MM.1S (cell line): Measurements from ENCODE around the gene VPS16.

ENCODE experiments used
- DNase-seq: peaks from one replicate; pipeline ENCODE4 v3.0.0-alpha.2; 2015
- H2AFZ ChIP-seq: fragments of 300-600 bp; sonication (generic); 2 replicates; pipeline ENCODE4 v1.6.0; 2016; ENCODE audit warnings: antibody characterized with exemption, low read length
- H3F3A ChIP-seq: fragments of 300-600 bp; sonication (generic); 2 replicates; pipeline ENCODE4 v1.6.1; 2016; ENCODE audit warnings: mild to moderate bottlenecking, antibody characterized with exemption, low read length, moderate library complexity, mixed read lengths; ENCODE audit not compliant: insufficient read depth
- H3K27ac ChIP-seq: fragments of 300-600 bp; sonication (generic); 2 replicates; pipeline ENCODE4 v1.5.1; 2016; ENCODE audit warnings: mild to moderate bottlenecking, low read length
- H3K27me3 ChIP-seq: fragments of 300-600 bp; sonication (generic); replicated peaks from 2 replicates; pipeline ENCODE4 v1.6.0; 2016; ENCODE audit warnings: low read length; ENCODE audit not compliant: insufficient read depth
- H3K36me3 ChIP-seq: fragments of 300-600 bp; sonication (generic); replicated peaks from 2 replicates; pipeline ENCODE4 v1.6.1; 2016; ENCODE audit warnings: mild to moderate bottlenecking, low read length, mixed read lengths; ENCODE audit not compliant: insufficient read depth
- H3K4me1 ChIP-seq: fragments of 300-600 bp; sonication (generic); 2 replicates; pipeline ENCODE4 v1.6.1; 2016; ENCODE audit warnings: low read length, mixed read lengths
- H3K4me2 ChIP-seq: fragments of 300-600 bp; sonication (generic); 2 replicates; pipeline ENCODE4 v1.6.0; 2016; ENCODE audit warnings: low read depth, low read length
- H3K4me3 ChIP-seq: fragments of 300-600 bp; sonication (generic); 2 replicates; pipeline ENCODE4 v1.5.1; 2016; ENCODE audit warnings: low read length, mixed read lengths
- H3K79me2 ChIP-seq: fragments of 300-600 bp; sonication (generic); 2 replicates; pipeline ENCODE4 v1.6.1; 2016; ENCODE audit warnings: mixed run types, low read length, mixed read lengths
- H3K9ac ChIP-seq: fragments of 300-600 bp; sonication (generic); 2 replicates; pipeline ENCODE4 v1.6.1; 2016; ENCODE audit warnings: low read length, mixed read lengths
- H3K9me2 ChIP-seq: fragments of 300-600 bp; sonication (generic); replicated peaks from 2 replicates; pipeline ENCODE4 v1.6.1; 2016; ENCODE audit warnings: mild to moderate bottlenecking, low read length, mixed read lengths; ENCODE audit not compliant: insufficient read depth
- H3K9me3 ChIP-seq: fragments of 300-600 bp; sonication (generic); replicated peaks from 2 replicates; pipeline ENCODE4 v1.6.1; 2016; ENCODE audit warnings: mild to moderate bottlenecking, low read length, mixed read lengths; ENCODE audit not compliant: insufficient read depth
- H4K20me1 ChIP-seq: fragments of 300-600 bp; sonication (generic); 2 replicates; pipeline ENCODE4 v1.6.1; 2016; ENCODE audit warnings: mild to moderate bottlenecking, low read length, moderate library complexity, mixed read lengths; ENCODE audit not compliant: insufficient read depth
- CTCF ChIP-seq: fragments of 300-600 bp; sonication (generic); IDR thresholded peaks from 2 replicates; pipeline ENCODE4 v1.5.1; 2016; ENCODE audit warnings: antibody characterized with exemption, low read length, mixed read lengths
- EZH2 ChIP-seq: fragments of 300-600 bp; sonication (generic); optimal IDR thresholded peaks from 2 replicates; pipeline ENCODE3; 2017; ENCODE audit warnings: low read depth, mild to moderate bottlenecking, antibody characterized with exemption, low read length, mixed read lengths
- EZH2phosphoT487 ChIP-seq: fragments of 300-600 bp; sonication (generic); IDR thresholded peaks from 2 replicates; pipeline ENCODE4 v1.6.1; 2018; ENCODE audit warnings: antibody characterized with exemption, low read length

Gene VPS16

GRCh38 chr20:2871111-2871465, 30.5 kb downstream of the VPS16 start:
- no peak for TF ChIP-seq EZH2
- no peak for TF ChIP-seq EZH2phosphoT487
- TF ChIP-seq CTCF = no peak
- H3K4me2 ChIP-seq = no peak overlapping the region
- H3K9me3 ChIP-seq = no peaks in the 10 kb centered on the region
- DNase-seq = no peak
- no peak overlapping the region for H2AFZ ChIP-seq
- H3K4me1 ChIP-seq = peaks cover 13% of the 10 kb centered on the region
- no peaks in the 10 kb centered on the region for H4K20me1 ChIP-seq
- H3K9ac ChIP-seq = no peak overlapping the region
- H3K27me3 ChIP-seq = no peaks in the 10 kb centered on the region
- H3K4me3 ChIP-seq = no peak overlapping the region
- H3K79me2 ChIP-seq = peaks cover 26% of the 10 kb centered on the region
- peaks cover 10% of the 10 kb centered on the region; the same call in 1 of the 2 replicates for H3F3A ChIP-seq
- H3K27ac ChIP-seq = no peak overlapping the region
- H3K36me3 ChIP-seq = no peaks in the 10 kb centered on the region
- H3K9me2 ChIP-seq = no peaks in the 10 kb centered on the region

GRCh38 chr20:2871661-2872458, 31.3 kb downstream of the VPS16 start:
- Histone ChIP-seq H3K9me2 (no peaks in the 10 kb centered on the region), H3K4me3 (peak overlapping the region; percentile 76), H3K9ac (peak overlapping the region; percentile 47; the same call in 1 of the 2 replicates), H3K36me3 (no peaks in the 10 kb centered on the region), H3K27ac (no peak overlapping the region), H3K27me3 (no peaks in the 10 kb centered on the region), H3F3A (peaks cover 10% of the 10 kb centered on the region; the same call in 1 of the 2 replicates), H3K4me2 (peak overlapping the region; percentile 97), H4K20me1 (no peaks in the 10 kb centered on the region), H3K9me3 (no peaks in the 10 kb centered on the region), H2AFZ (peak overlapping the region; percentile 88), H3K4me1 (peaks cover 13% of the 10 kb centered on the region), H3K79me2 (peaks cover 33% of the 10 kb centered on the region)
- TF ChIP-seq EZH2 (no peak), CTCF (no peak), EZH2phosphoT487 (no peak)
- DNase-seq = no peak

- Histone ChIP-seq H4K20me1 (no peaks in the 10 kb centered on the region), H3K9ac (peak overlapping the region; percentile 47), H3K4me1 (peaks cover 13% of the 10 kb centered on the region), H3K36me3 (no peaks in the 10 kb centered on the region), H3K4me2 (peak overlapping the region; percentile 97), H3K9me2 (no peaks in the 10 kb centered on the region), H3F3A (peaks cover 10% of the 10 kb centered on the region; the same call in 1 of the 2 replicates), H2AFZ (peak overlapping the region; percentile 88), H3K9me3 (no peaks in the 10 kb centered on the region), H3K79me2 (peaks cover 40% of the 10 kb centered on the region), H3K27ac (no peak overlapping the region), H3K4me3 (peak overlapping the region; percentile 76), H3K27me3 (no peaks in the 10 kb centered on the region)
- peak; percentile 64 for DNase-seq
- peak; percentile 40 for TF ChIP-seq CTCF
- no peak for TF ChIP-seq EZH2phosphoT487
Observed at GRCh38 chr20:2872459-2873009, 32.0 kb downstream of the VPS16 start.
